DMS 273 (cell line): ENCODE measurements around the gene NFKB2.
A peak's percentile ranks its signal among the peaks of the same experiment; 100 is the strongest.

Experiments used
- DNase-seq: peaks from one replicate; lab custom pipeline; 2025; ENCODE audit not compliant: unreplicated experiment; lab: John Stamatoyannopoulos, UW

NFKB2 gene

DNA sequence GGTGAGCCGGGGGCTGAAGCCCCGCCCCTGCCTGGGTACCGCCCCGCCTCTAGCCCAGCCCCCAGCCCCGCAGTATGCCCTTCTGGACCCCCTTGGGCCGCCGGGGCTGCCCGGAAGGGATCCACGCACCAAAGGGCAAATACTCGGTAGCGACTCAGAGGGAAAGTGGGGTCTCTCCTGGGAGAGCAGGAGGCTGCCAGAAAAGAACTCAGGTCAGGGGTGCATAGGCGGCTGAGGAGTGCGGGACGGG, 25.9 kb downstream of the NFKB2 start:
- DNase-seq: no peak

DNA sequence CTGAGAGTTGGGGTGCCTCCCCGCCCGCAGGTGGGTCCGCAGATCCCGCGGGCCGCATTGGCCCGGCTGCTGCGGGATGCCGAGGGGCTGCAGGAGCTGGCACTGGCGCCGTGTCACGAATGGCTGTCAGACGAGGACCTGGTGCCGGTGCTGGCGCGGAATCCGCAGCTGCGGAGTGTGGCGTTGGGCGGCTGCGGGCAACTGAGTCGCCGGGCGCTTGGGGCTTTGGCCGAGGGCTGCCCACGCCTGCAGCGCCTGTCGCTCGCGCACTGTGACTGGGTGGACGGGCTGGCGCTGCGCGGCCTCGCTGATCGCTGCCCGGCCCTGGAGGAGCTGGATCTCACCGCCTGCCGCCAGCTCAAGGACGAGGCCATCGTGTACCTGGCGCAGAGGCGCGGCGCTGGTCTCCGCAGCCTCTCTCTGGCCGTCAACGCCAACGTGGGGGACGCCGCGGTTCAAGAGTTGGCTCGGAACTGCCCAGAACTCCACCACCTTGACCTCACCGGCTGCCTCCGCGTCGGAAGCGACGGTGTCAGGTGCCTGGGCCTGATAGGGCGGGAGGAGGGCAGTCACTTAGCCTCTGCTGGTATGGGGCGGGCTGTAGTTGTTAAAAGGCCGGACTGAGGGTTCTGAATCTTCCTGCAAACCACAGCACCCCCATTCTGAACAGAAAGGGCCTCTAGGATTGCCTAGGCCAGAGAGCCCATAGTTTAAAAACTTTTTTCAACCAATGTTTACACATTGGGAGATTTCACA, 26.4 kb downstream of the NFKB2 start:
- DNase-seq: peak; percentile 46

DNA sequence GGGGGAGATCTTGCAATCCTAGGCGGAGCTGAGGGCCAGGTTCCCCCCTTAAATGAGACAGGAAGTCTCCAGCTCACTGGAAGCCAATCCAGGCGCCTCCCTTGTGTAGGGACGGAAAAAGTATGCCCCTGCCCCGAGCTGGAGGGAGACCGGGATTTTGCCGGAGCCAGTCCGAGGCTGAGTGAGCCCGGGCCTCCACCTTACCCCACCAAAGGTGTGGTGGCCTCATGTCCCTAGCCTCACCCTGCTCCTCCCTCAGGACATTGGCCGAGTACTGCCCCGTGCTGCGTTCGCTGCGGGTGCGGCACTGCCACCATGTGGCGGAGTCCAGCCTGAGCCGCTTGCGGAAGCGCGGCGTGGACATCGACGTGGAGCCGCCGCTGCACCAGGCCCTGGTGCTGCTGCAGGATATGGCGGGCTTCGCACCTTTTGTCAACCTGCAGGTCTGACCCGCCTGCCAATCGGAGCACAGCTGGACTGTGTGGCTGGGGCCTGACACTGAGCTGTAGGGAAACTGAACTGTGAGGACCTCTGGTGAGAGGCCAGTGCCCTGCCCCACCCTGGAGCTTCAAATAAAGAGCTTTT, 27.1 kb downstream of the NFKB2 start:
- peak; percentile 59 for DNase-seq

DNA sequence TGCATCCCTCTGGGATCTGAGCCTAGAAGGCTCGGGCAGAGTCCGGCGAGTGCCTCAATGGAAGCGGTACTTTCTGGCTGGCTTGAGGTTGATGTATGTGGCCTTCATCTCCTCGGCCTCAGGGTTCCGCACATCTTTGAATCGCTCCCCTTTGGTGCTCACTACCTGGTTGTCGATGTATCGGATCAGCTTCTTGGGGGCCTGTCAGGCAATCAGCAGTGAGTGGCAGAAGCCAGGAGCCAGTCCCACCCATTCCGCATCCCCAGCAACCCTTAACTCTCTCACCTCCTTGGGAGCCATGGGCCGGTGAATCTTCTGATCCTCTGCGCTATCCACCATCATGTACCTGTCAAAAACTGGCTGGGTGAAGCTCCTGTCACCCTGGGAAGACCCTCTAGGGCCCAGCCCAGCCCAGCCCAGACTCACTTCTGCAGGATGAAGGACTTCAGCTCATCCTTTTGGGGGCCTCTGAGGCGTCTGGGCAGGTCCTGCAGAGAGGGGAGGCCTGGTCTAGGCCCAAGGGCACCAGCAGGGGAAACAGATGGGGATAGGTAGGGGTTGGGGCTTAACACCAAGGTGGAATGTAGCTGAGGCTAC, 28.0 kb downstream of the NFKB2 start:
- DNase-seq: no peak

DNA sequence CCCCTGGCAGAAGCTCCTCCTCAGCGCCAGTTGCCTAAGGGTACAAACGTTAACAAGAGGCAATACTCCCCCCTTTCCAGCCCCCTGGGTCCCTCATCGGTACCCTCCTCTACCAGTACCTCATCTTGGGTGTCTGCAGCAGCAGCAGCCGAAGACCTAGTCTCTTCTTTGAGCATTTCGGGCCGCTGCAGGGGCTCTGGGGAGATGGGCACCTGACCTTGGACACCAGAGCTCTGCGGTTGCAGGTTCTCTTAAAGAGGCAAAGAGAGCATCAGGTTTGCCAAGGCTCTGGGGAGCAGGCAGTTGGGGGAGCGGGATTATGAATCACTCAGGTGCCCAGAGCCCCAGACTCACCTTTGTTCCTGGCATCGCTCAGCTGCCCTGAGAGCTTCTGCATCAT, 28.6 kb downstream of the NFKB2 start:
- DNase-seq: no peak

DNA sequence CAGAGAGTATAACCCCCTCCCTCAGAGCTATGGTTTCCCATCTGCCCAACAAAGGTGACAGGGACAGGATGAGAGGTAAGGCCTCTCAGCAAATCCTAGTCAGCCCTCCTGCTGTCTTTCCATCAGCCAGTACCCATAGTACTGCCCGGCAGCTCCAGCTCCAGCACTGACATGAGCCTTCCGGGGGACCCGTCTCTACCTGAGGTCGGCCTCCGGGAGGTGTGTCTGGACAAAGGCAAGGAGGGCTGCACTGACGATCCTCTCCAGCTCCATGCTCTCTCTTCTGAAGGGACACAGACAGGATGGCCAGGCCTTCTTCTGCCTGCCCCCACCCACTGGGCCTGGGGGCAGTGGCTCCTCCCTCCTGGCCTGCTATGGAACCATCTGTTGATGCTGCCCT, 29.4 kb downstream of the NFKB2 start:
- DNase-seq: no peak

DNA sequence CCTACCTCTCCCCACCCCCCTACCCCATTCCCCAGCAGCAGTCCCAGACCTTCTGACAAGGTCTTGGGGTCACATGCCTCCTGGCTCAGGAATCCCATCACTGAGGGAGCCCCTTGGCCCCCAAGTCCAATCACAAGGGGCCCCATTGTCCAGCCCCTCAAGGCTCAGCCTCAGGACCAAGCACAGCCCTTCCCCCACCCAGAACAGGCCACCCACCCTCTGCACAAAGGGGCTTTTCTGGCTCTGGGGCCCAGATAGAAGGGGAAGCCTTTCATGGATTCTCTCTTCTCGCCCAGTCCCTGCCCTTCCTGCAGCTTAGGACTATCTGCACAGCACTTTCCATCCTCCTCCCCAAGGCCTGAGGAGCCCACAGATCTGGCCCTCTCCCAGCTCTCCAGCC, 29.9 kb downstream of the NFKB2 start:
- DNase-seq: no peak

DNA sequence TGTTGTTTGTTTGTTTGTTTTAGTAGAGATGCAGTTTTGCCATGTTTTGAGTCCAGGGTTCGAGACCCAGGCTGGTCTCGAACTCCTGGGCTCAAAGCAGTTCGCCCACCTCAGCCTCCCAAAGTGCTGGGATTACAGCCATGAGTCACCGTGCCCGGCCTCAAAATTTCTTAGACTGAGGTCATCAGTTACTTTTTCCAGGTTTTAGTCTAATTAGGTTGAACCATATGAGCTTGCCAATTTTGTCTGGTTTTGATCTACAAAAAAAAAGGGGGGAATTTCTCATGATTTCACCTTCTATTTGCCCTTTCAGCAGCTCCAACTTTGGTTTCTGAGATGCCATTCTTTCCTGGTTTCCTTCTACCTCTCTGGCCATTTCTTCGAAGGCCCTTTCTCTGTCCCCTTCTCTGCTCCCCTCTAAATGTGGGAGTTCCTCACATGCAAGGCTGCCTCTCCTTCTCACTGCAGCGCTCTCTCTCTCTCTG, 31.3 kb downstream of the NFKB2 start:
- no peak for DNase-seq

DNA sequence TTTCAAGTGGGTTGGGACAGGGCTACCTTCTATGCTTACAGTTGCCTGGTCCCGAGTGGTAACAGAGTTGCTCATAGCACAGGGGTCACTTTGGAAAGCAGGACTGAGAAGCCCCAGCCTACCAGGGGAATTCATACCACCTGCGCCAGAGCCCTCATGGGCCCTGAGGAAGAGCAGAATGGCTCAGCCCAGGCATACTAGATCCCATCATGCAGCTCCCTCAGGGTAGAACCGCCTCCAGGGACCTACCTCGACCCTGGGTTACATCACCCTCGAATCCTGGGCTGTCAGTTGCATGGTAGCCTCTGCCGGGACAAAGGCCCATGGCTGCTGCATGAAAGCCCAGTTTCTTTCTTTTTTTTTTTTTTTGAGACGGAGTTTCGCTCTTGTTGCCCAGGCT, 34.0 kb downstream of the NFKB2 start:
- DNase-seq: no peak

DNA sequence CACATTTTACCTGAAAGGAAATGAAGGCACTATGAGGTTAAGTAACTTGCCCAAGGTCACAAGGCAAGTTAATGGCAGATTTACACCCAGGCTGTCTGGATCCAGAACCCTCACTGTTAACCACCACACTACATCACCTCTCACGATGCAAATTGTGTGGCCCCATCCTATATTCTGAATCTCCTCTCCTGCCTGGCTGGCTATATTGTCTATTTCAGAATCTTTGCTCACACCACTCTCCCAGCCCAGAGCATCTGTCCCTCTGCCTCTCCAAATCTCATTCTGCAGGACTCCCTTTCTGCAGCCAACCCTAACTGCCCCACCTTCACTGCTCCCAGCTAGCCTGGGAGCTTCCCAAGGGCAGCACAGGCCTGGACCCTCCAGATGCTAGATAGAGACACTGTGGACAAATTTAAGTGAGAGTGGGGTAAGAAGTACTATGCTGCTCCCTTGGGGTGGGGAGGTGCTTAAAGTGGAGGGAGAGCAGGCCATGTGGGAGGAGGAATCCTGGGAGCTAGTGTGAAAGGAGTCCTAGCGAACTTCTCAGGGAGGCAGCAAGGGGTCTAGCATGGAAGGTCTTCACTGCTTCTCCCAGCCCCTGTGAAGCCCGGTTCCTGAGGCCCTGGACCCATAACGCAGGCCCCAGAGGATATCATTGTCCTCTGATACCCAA, 36.1 kb downstream of the NFKB2 start:
- peak; percentile 60 for DNase-seq

DNA sequence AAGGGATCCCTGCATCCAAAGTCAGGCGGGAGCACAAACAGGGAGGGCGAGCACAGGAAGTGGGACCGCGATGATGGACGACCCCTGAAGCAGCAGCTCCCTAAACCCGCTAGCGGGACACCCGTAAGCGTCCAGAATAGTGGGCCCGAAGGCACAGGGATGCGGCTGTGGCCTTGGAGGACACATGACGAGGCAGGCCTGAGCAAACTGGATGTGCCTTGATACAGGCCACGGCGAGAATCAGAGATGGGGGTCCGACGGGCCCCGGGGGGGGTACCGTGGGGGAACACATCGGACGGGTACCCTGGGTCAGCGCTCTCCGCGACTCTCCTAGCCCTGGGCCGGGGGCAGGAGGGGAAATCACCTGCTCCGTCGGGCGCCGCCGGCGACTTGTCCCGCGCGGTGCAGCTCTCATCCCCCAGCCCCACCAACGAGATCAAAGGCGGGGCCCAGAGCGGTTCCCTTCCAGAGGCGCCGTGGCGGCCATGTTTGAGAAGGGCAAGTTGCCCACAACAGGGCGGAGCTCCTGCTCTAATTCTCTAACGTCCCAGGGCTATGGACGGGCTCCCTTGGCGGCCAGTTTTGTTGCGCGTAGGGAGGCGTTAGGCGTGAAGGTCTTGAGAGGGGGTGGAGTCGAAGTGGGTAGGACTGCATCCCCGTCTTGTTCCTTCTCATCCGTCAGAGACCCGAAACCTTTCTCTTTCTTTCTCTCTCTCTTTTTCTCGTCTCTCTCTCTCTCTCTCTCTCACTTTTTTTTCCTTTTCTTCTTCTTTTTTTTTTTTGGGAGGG, 36.9 kb downstream of the NFKB2 start, which contains the start of gene CUEDC2:
TSS of gene CUEDC2 (minus strand) at position 413 of the 789 bp plus-strand sequence. CDS start 7,386 bp downstream, outside the sequence.
- DNase-seq: peak; percentile 98

DNA sequence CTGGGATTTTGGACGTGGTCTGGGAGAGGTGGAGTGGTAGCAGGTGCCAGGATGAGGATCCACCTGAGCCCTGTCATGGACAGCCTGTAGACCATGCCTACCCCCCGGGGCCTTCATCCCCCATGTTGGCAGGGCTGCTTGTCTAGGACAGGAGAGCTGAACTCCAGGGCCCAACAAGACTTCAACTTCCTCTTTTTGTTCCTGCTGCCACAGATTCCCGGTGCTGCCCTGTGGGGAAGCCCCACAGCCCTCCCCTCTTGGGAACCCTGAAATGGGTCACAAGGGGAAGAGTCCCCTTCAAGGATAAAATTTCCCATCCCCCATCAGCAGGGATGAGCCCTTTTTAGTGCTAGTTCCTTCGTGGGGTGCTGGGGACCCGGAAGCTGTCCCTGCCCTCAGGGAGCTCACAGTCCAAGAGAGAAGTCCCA, 38.1 kb downstream of the NFKB2 start:
- no peak for DNase-seq

DNA sequence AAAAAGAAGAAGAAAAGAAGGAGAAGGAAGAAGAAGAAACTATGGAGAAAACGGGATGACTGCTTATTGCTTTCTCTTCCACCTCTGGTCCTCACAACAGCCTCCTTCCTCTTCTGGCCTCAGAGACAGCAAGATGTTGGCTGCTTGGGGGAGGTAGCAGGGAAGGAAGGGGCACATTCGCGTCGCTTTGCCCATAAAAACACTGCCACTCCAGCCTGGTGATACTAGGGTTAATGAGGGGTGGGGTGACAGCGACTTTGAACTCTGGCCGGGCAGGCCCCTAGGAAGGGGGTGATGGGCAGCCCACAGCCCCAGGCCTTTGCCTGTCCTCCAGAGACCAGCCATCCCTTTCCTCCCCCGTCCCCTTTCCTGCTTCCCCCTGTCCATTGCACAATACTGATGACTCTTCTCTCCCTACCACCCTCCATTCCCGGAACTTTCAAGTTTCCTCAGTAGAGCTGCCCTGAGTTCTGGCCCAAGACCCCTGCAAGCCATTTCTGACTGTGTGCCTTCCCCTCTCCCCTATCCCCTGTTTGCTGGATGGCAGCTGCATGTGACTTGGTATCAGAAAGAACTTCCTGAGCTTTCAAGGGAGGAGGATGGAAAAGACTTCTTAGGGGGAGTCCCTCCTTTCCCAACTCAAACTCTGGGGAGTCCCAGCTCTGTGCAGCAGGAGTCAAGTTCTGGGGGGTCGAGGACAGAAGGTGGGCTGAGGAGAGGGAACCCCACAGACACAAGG, 39.1 kb downstream of the NFKB2 start:
- DNase-seq: no peak

DNA sequence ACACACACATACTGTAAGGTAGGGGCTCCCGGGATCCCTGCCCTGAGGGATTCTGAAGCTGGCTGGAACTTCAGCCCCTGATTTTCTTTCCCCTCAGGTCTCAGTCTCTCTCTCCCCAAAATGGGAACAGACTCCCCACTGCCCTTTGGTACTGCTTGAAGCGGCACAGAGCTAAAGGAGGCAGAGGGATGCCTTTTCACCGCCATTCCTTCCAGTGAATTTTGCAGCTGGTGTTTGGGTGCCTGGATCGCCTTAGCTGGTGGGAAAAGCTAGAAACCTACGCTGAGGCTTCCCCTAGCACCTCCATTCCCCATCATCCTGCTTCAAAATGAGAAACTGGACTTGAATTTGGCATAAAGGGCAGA, 39.6 kb downstream of the NFKB2 start:
- DNase-seq: no peak

DNA sequence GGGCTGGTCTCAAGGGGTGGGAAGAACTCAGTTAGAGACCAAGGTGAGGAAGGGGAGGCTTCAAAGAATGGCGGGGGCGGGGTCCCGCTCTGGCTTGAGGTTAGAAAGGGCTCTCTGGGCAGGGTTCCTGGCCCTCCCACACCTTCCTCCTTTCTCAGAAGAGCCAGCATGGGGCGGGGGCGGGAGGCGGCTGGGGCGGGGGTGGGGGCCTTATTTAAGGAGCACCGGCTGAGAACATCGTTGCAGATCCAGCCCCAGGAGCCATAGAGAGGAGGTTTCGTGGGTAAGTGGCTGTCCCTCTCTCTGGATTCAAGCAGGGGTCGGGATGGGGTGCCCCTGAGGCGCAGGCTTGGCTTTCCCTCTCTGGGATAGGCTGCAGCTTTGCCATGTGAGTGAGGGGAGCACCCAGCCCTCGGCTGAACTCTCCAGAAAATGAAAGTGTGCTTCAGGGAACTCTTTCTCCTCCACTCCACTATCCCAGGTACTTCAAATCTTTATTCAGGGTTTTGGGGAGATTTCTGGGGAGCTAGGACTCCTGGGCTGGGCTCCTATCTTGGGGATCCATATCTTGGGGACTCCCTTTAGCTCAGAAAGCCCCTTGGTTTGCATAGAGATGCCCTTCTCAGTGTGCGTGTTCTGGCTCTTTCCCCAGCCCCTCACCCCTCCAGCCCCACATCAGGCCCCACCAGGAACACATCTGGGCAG, 40.2 kb downstream of the NFKB2 start:
- no peak for DNase-seq

DNA sequence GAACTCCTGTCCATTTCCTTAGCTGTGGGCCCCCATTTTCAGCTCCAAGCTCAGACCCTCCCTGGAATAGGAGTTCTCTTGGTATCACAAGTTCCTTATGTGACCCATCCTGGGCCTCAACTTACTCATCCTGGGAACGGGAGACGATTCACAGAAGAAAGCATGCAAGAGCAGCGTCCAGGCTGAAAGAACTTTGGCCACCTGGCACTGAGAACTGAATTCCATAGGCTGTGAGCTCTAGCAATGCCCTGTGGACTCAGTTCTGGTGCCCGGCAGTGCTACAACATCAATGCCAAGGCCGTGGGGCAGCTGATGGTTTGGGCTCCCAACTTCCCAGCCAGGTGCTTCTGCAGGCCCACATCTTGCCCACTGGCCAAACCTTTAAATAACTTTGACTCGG, 40.8 kb downstream of the NFKB2 start:
- DNase-seq: no peak

DNA sequence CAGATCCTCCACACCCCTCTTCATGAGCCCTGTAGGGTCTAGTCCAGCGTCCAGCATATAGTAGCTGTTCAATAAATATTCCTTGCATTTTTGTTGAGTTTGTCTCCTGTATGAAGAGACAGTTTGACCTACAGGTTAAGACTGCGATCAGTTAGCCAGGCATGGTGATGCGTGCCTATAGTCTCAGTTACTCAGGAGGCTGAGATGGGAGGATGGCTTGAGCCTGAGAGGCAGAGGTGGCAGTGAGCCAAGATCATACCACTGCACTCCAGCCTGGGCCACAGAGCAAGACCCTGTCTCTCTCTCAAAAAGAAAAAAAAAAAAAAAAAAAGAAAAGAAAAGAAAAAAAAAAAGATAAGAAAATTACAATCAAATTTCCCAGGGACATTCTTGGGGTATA, 42.0 kb downstream of the NFKB2 start:
- DNase-seq: no peak

DNA sequence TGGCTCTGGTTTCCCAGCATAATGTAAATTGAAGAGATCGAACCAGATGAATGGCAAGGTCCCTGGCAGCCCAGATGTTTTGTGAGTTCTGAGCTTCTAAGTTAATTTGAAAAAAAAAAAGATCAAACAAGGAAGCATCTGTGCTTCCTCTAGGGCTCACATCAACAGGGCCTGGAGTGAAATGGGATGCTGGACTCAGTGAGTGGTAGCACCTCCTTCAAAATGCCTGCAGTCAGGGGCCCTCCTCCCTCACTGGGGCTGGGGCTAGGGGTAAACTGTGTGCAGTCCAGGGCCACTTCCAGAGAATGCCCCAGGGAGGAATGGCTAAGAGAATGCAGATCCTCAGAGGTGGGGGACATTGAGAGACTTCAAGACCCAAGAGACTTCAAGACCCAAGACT, 42.9 kb downstream of the NFKB2 start:
- DNase-seq: no peak

DNA sequence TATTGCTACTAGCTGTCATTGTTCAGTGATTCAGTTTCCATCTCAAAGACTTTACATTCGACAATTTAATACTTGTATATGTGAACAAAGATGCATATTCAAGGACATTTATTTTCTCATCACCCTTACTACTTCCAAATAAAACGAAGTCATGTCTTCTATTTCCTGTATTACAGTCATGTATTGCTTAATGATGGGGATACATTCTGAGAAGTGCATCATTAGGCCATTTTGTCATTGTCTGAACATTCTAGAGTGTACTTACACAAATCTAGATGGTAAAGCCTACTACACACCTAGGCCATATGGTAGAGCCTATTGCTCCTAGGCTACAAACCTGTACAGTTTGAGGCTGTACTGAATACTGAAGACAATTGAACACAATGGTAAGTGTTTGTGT, 49.3 kb downstream of the NFKB2 start:
- no peak for DNase-seq
